ENCODE measurements around the gene RNASE13. TPM values are rescaled to one million over a fixed set of nuclear protein-coding genes. Genes with fewer than 3 reads are reported as not detected.

RNASE13 gene
- total RNA-seq, 4 donors from 2014 or later = not detected

DNA sequence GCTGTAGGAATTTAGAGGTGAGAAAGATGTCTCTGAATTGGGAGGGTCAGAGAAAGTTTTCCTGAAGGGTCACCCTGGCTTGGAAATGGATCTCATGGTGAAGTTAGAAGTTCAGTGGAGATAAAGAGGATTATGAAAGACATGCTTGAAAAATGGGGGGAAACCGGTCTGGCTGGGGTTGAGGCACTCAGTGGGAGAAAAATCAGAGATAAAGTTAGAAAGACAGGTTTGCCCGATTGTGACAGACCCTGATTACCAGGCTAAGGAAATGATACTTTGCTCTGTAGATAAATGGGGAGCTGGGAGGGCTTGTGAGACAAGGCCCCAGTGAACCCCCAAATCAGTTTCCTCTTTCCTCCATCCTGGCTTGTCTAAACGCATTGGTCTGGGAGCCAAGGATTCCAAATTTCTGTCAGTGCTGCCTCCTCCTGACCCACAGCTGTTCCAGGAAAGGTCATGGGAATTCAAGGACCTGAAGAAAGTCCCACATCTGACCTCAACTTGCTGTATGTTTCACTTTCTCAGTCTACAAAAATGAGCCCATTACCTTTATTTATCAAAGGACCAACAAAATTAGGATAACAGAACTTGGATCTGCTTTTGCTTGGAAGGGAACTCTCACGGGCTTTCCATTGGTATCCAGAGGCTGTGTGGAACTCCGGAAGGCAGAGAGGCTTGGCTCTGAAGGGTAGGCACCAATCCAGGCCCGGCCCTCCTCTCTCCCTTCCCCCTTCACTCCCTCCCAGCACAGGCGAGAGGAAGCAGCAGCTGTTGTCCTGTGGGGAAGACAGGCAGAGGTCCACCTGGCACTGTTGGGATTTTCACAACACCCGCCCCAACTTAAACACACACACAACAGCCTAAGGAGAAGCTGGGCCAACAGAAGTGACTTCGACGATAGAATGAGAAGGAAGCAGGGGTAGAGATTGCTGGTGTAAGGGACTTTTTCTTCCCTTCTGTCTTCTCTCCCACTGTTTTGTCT lies 4.1 kb upstream of the RNASE13 start:
- peak; percentile 34 to 80 (median 73) for DNase-seq
- no peaks in the 10 kb centered on the region for H3K36me3 ChIP-seq
- no peaks in the 10 kb centered on the region for H3K27me3 ChIP-seq
- H3K4me3 ChIP-seq = no peak overlapping the region
- no peaks in the 10 kb centered on the region for H3K9me3 ChIP-seq
- H3K4me1 ChIP-seq = peaks cover 0 to 29% (median 3%) of the 10 kb centered on the region in 4 donors
- TF ChIP-seq POLR2A (IDR thresholded peaks at IDR 0.05) = no peak
- TF ChIP-seq, protein P1, sequence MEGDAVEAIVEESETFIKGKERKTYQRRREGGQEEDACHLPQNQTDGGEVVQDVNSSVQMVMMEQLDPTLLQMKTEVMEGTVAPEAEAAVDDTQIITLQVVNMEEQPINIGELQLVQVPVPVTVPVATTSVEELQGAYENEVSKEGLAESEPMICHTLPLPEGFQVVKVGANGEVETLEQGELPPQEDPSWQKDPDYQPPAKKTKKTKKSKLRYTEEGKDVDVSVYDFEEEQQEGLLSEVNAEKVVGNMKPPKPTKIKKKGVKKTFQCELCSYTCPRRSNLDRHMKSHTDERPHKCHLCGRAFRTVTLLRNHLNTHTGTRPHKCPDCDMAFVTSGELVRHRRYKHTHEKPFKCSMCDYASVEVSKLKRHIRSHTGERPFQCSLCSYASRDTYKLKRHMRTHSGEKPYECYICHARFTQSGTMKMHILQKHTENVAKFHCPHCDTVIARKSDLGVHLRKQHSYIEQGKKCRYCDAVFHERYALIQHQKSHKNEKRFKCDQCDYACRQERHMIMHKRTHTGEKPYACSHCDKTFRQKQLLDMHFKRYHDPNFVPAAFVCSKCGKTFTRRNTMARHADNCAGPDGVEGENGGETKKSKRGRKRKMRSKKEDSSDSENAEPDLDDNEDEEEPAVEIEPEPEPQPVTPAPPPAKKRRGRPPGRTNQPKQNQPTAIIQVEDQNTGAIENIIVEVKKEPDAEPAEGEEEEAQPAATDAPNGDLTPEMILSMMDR (IDR thresholded peaks at IDR 0.05) = no peak
- H3K27ac ChIP-seq = peak overlapping the region; percentile 29 to 74 (median 49)

DNA sequence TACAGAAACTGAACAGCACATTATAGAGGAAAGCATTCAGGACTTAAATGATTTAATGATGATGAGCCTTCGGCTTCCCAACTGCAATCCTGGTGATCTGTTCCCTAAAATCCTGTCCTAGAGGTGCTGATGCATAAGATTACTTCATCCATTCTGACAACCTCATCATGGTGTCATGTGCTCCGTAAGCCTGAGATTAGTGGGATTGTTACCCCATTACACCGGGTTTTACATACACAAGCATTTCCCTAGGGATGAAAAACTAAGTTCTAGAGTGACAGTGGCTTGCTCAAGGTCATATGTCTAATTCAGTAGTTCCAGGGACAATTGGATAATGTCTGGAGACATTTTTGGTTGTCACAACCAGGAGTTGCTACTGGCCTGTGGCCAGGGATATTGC lies 2.5 kb upstream of the RNASE13 start:
- H3K4me1 ChIP-seq = peaks cover 0 to 22% (median 0%) of the 10 kb centered on the region in 4 donors
- no peaks in the 10 kb centered on the region for H3K27me3 ChIP-seq
- no peak for DNase-seq
- H3K4me3 ChIP-seq = no peak overlapping the region
- no peak overlapping the region for H3K27ac ChIP-seq
- no peak for TF ChIP-seq POLR2A (IDR thresholded peaks at IDR 0.05)
- TF ChIP-seq, protein P1 (IDR thresholded peaks at IDR 0.05) = no peak
- H3K36me3 ChIP-seq = no peaks in the 10 kb centered on the region
- no peaks in the 10 kb centered on the region for H3K9me3 ChIP-seq

DNA sequence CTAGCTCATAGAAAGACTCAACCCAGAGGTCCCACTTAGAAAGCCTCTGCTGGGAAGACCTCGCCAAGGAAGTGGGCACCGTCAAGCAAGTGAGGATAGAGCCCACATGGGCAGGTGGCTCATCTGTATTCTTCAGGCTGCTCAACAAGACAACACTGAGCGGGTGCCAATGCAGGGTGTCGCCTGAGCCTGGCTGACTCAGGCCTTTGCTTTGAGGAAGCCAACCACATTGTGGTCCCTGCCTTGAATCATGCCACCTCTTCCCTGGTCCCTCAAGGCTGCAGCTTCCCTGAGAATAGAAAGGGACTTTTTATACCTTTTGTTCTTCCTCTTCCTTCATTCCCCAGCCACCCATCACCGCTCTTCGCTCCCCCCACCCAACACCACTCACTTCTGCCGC lies 2.1 kb upstream of the RNASE13 start:
- Histone ChIP-seq H3K4me3 (no peak overlapping the region), H3K27me3 (no peaks in the 10 kb centered on the region), H3K27ac (no peak overlapping the region), H3K4me1 (peaks cover 0 to 22% (median 0%) of the 10 kb centered on the region in 4 donors), H3K9me3 (no peaks in the 10 kb centered on the region), H3K36me3 (no peaks in the 10 kb centered on the region)
- no peak for TF ChIP-seq POLR2A (IDR thresholded peaks at IDR 0.05)
- TF ChIP-seq, protein P1 (IDR thresholded peaks at IDR 0.05) = no peak
- no peak for DNase-seq

DNA sequence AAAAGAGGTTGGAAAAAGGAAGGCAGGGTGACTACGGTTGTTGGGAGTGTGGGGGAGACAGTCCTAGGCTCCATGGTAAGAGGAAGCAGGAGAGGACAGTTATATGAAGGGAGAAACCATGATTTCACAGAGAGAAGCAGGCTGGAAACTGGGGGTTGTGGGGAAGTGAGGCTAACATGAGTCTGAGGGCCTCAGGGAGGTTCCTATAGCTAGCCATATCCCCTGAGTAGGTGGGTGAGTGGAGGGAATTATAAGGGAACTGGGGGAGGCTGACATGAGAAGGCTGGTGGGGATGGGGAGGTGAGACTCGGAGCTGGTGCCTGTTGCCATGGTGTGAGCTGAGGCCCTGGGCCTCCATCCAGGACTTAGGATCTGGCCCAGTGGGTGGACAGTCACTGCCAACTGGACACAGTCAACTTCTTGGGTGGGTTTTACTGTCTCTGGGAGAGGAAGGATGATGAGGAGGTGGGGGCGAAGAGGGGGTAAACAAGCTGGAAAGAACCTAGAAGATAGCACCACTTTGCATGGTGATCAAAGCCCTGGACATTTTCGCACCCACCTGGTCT lies 1.4 kb downstream of the RNASE13 start:
- H3K4me3 ChIP-seq = no peak overlapping the region
- no peaks in the 10 kb centered on the region for H3K27me3 ChIP-seq
- no peak for DNase-seq
- H3K9me3 ChIP-seq = no peaks in the 10 kb centered on the region
- peaks cover 0 to 4% (median 0%) of the 10 kb centered on the region in 4 donors for H3K4me1 ChIP-seq
- H3K36me3 ChIP-seq = no peaks in the 10 kb centered on the region
- TF ChIP-seq POLR2A (IDR thresholded peaks at IDR 0.05) = no peak
- TF ChIP-seq, protein P1 (IDR thresholded peaks at IDR 0.05) = no peak
- H3K27ac ChIP-seq = no peak overlapping the region

DNA sequence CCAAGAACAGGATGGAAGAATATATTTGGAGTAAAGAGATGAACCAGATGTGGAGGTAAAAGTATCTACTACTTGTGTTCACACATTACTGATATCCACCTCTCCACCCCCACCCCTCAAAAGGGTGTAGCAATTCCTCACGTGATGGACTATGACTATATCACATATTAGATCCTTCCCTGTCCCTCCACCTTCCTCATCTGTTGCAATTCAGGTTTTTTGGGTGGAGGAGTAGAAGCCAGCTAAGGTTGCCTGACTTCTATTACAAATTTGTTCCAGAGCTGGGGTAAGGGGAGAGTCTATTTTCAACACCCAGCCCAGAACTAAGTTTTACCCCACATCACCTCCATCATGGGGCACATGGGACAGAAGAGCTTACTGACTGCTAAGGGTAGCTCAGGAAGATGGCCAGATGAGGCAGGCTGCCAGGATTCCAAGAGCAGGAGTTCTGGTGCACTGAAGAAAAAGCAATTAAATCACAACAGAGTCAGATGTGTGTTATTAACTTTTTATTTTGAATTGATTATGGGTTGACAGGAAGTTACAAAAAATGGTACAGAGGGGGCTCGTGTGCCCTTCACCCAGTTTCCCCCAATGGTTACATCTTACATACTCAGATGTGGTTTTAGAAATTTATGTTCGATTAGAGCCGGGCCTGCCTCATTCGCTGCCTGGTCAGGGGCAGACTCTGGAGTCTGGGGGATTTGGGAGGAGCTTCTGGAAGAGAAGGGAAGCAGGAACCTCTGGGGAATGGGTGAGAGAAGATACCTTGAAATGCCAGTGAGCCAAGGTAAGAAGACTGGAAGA lies 2.1 kb downstream of the RNASE13 start:
- no peak overlapping the region for H3K4me3 ChIP-seq
- no peak for DNase-seq
- no peaks in the 10 kb centered on the region for H3K9me3 ChIP-seq
- no peaks in the 10 kb centered on the region for H3K27me3 ChIP-seq
- no peaks in the 10 kb centered on the region for H3K4me1 ChIP-seq
- TF ChIP-seq, protein P1 (IDR thresholded peaks at IDR 0.05) = no peak
- no peak for TF ChIP-seq POLR2A (IDR thresholded peaks at IDR 0.05)
- no peak overlapping the region for H3K27ac ChIP-seq
- no peaks in the 10 kb centered on the region for H3K36me3 ChIP-seq

Data from Peyer's patch (tissue), 4 donors.